WTC11 (cell line): ENCODE measurements around the gene GLRX.

Source experiments
- ATF1 ChIP-seq: sonication (generic); formaldehyde crosslinking; IDR thresholded peaks from 2 replicates; pipeline ENCODE4 v1.8.1; 2023; ENCODE audit warnings: mild to moderate bottlenecking, moderate library complexity, missing genetic modification reagents
- ATF3 ChIP-seq: sonication (generic); formaldehyde crosslinking; conservative IDR thresholded peaks from 2 replicates; pipeline ENCODE4 v1.8.1; 2022; ENCODE audit warnings: mild to moderate bottlenecking, missing genetic modification reagents
- CTCF ChIP-seq: fragments of 200-600 bp; IDR thresholded peaks from 2 replicates; pipeline ENCODE4 v1.8.0; 2022; ENCODE audit warnings: antibody characterized with exemption
- NFATC4 ChIP-seq: fragments of 250-450 bp; sonication (Bioruptor Pico); IDR thresholded peaks from 2 replicates; pipeline ENCODE4 v1.9.0; 2021; ENCODE audit warnings: mild to moderate bottlenecking
- NR1H2 ChIP-seq: sonication (generic); formaldehyde crosslinking; IDR thresholded peaks from 2 replicates; pipeline ENCODE4 v1.9.0; 2021; ENCODE audit warnings: mild to moderate bottlenecking, moderate library complexity, missing genetic modification reagents
- PRRX2 ChIP-seq: fragments of 250-450 bp; sonication (Bioruptor Pico); IDR thresholded peaks from 2 replicates; pipeline ENCODE4 v1.8.0; 2021; ENCODE audit warnings: mild to moderate bottlenecking
- RELA ChIP-seq: sonication (generic); formaldehyde crosslinking; IDR thresholded peaks from 2 replicates; pipeline ENCODE4 v1.8.1; 2022; ENCODE audit warnings: missing genetic modification reagents, mild to moderate bottlenecking, borderline replicate concordance
- STAT6 ChIP-seq: sonication (generic); formaldehyde crosslinking; conservative IDR thresholded peaks from 2 replicates; pipeline ENCODE4 v1.8.1; 2023; ENCODE audit warnings: mild to moderate bottlenecking, low read depth, missing genetic modification reagents, moderate library complexity
- TEAD4 ChIP-seq: sonication (generic); formaldehyde crosslinking; IDR thresholded peaks from 2 replicates; pipeline ENCODE4 v1.8.0; 2022; ENCODE audit warnings: mild to moderate bottlenecking, missing genetic modification reagents

- TF ChIP-seq ATF3 (CRISPR knock-in tag) (no peak), NFATC4 (no peak), CTCF (no peak), STAT6 (CRISPR knock-in tag) (no peak), PRRX2 (CRISPR knock-in tag) (no peak), ATF1 (CRISPR knock-in tag) (no peak), NR1H2 (no peak), RELA (CRISPR knock-in tag) (no peak), TEAD4 (CRISPR knock-in tag) (no peak)
Measured at GRCh38 chr5:95837492-95837891, 15.0 kb upstream of the GLRX start.
